GM19324 (cell line): ENCODE measurements around the gene ASCC3.

Experiments
- ATAC-seq: cut with Tn5 transposase; IDR thresholded peaks from one replicate; pipeline ENCODE4 v1.9.1; 2021; ENCODE audit warnings: mild to moderate bottlenecking, moderate library complexity; ENCODE audit not compliant: unreplicated experiment, low FRiP score

Gene ASCC3

GRCh38 chr6:100512203-100512862 lies 368.8 kb downstream of the ASCC3 start:
- no peak for ATAC-seq

GRCh38 chr6:100509101-100509500 lies 372.0 kb downstream of the ASCC3 start:
- ATAC-seq: no peak

GRCh38 chr6:100506651-100507050 lies 374.5 kb downstream of the ASCC3 start:
- ATAC-seq: no peak

- no peak for ATAC-seq
Measured at GRCh38 chr6:100504786-100505737, 376.1 kb downstream of the ASCC3 start.

- no peak for ATAC-seq
Measured at GRCh38 chr6:100503043-100503705, 378.0 kb downstream of the ASCC3 start.

GRCh38 chr6:100493206-100493888 lies 387.8 kb downstream of the ASCC3 start:
- no peak for ATAC-seq

- no peak for ATAC-seq
Measured at GRCh38 chr6:100491952-100492670, 389.0 kb downstream of the ASCC3 start.

GRCh38 chr6:100490065-100490464 lies 391.1 kb downstream of the ASCC3 start:
- no peak for ATAC-seq

GRCh38 chr6:100488244-100488643 lies 392.9 kb downstream of the ASCC3 start:
- no peak for ATAC-seq

- ATAC-seq: no peak
Measured at GRCh38 chr6:100487638-100488037, 393.5 kb downstream of the ASCC3 start.

GRCh38 chr6:100485268-100485667 lies 395.9 kb downstream of the ASCC3 start:
- ATAC-seq: no peak

- peak; percentile 37 for ATAC-seq
Measured at GRCh38 chr6:100484474-100484873, 396.7 kb downstream of the ASCC3 start.

GRCh38 chr6:100482698-100483097 lies 398.4 kb downstream of the ASCC3 start:
- ATAC-seq: no peak

- ATAC-seq: peak; percentile 47
Measured at GRCh38 chr6:100479179-100480035, 401.7 kb downstream of the ASCC3 start.

- ATAC-seq: peak; percentile 75
Measured at GRCh38 chr6:100475554-100476320, 405.4 kb downstream of the ASCC3 start.

- no peak for ATAC-seq
Measured at GRCh38 chr6:100473182-100473581, 407.9 kb downstream of the ASCC3 start.

- peak; percentile 83 for ATAC-seq
Measured at GRCh38 chr6:100472674-100473073, 408.5 kb downstream of the ASCC3 start.

GRCh38 chr6:100470422-100471120 lies 410.6 kb downstream of the ASCC3 start:
- ATAC-seq: no peak
